DOHH2 (cell line): Measurements from ENCODE around the gene ZDHHC5.

Experiments
- EZH2phosphoT487 ChIP-seq: fragments of 200-600 bp; sonication (generic); IDR thresholded peaks from 2 replicates; pipeline ENCODE4 v1.6.1; 2017; ENCODE audit warnings: borderline replicate concordance, mild to moderate bottlenecking, antibody characterized with exemption, low read length, moderate library complexity, mixed read lengths
- TF ChIP-seq, protein P1 (sequence below): fragments of 200-600 bp; sonication (generic); IDR thresholded peaks from one replicate; pipeline ENCODE4 v1.5.1; 2014; ENCODE audit warnings: antibody characterized with exemption, mild to moderate bottlenecking, low read depth, low read length; ENCODE audit not compliant: poor library complexity, severe bottlenecking

DNA sequence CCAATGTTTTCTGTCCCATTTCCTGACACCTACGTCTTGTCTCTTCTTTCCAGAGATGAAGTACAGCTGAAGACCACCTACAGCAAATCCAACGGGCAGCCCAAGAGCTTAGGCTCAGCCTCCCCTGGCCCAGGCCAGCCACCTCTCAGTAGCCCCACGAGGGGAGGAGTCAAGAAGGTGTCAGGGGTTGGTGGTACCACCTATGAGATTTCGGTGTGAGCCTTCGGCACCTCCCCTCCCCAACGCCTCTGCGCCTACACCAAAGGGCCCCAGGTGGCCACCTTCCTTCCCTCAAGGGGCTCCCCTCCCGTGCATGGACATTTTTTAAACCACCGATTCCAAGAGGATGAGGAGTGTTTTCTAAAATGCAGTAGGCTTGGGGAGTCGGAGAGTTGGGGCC lies 31.9 kb downstream of the ZDHHC5 start:
- TF ChIP-seq, protein P1, sequence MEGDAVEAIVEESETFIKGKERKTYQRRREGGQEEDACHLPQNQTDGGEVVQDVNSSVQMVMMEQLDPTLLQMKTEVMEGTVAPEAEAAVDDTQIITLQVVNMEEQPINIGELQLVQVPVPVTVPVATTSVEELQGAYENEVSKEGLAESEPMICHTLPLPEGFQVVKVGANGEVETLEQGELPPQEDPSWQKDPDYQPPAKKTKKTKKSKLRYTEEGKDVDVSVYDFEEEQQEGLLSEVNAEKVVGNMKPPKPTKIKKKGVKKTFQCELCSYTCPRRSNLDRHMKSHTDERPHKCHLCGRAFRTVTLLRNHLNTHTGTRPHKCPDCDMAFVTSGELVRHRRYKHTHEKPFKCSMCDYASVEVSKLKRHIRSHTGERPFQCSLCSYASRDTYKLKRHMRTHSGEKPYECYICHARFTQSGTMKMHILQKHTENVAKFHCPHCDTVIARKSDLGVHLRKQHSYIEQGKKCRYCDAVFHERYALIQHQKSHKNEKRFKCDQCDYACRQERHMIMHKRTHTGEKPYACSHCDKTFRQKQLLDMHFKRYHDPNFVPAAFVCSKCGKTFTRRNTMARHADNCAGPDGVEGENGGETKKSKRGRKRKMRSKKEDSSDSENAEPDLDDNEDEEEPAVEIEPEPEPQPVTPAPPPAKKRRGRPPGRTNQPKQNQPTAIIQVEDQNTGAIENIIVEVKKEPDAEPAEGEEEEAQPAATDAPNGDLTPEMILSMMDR, result no peak
- TF ChIP-seq EZH2phosphoT487, result no peak
